OCI-LY3 (cell line): ENCODE results near the gene RC3H2.
"Not testable (repeated sequence)": the region's sequence is repeated elsewhere in the genome, so short reads cannot be mapped to it uniquely, and the experiment has no call there.

Experiments used
- H2AFZ ChIP-seq: fragments of 200-600, 300-600 bp; shearing (Covaris generic); 2 replicates; pipeline ENCODE4 v1.6.0; 2014; ENCODE audit warnings: antibody characterized with exemption, low read depth, low read length
- H3K27ac ChIP-seq: fragments of 200-600, 300-600 bp; sonication (generic); 2 replicates; pipeline ENCODE4 v1.5.1; 2014; ENCODE audit warnings: mild to moderate bottlenecking, low read length, moderate library complexity, mixed read lengths
- H3K27me3 ChIP-seq: fragments of 200-600, 300-600 bp; sonication (generic); 2 replicates; pipeline ENCODE4 v1.6.1; 2014; ENCODE audit warnings: low read depth, low read length, mixed read lengths
- H3K36me3 ChIP-seq: fragments of 200-600, 300-600 bp; sonication (generic); replicated peaks from 2 replicates; pipeline ENCODE3; 2014; ENCODE audit warnings: low read depth, low read length, mixed read lengths
- H3K4me1 ChIP-seq: fragments of 300-600, 200-600 bp; sonication (generic); 2 replicates; pipeline ENCODE4 v1.6.1; 2014; ENCODE audit warnings: low read length, mixed read lengths
- H3K4me2 ChIP-seq: fragments of 200-600, 300-600 bp; sonication (generic); 2 replicates; pipeline ENCODE4 v1.6.1; 2014; ENCODE audit warnings: low read length, mixed read lengths
- H3K4me3 ChIP-seq: fragments of 300-600, 200-600 bp; sonication (generic); 2 replicates; pipeline ENCODE4 v1.5.1; 2014; ENCODE audit warnings: antibody characterized with exemption, mild to moderate bottlenecking, low read length, moderate library complexity
- H3K79me2 ChIP-seq: fragments of 300-600, 200-600 bp; shearing (Covaris generic); 2 replicates; pipeline ENCODE4 v1.6.1; 2014; ENCODE audit warnings: mild to moderate bottlenecking, low read length, mixed read lengths
- H3K9ac ChIP-seq: fragments of 300-600, 200-600 bp; shearing (Covaris generic); 2 replicates; pipeline ENCODE4 v1.6.0; 2014; ENCODE audit warnings: mild to moderate bottlenecking, low read length, moderate library complexity
- H3K9me3 ChIP-seq: fragments of 200-600, 300-600 bp; shearing (Covaris generic); 2 replicates; pipeline ENCODE4 v1.6.1; 2014; ENCODE audit warnings: low read length, mixed read lengths; ENCODE audit not compliant: insufficient read depth
- H4K20me1 ChIP-seq: fragments of 200-600, 300-600 bp; sonication (generic); 2 replicates; pipeline ENCODE4 v1.6.1; 2016; ENCODE audit warnings: low read length, mixed read lengths; ENCODE audit not compliant: insufficient read depth
- EZH2phosphoT487 ChIP-seq: fragments of 200-600 bp; shearing (Covaris generic); IDR thresholded peaks from 2 replicates; pipeline ENCODE4 v1.6.1; 2018; ENCODE audit warnings: antibody characterized with exemption, mixed run types, low read depth
- TF ChIP-seq, protein P1 (sequence below): fragments of 200-600, 300-600 bp; sonication (generic); IDR thresholded peaks from 2 replicates; pipeline ENCODE4 v1.5.1; 2014; ENCODE audit warnings: antibody characterized with exemption, low read length, low read depth

Gene RC3H2

DNA sequence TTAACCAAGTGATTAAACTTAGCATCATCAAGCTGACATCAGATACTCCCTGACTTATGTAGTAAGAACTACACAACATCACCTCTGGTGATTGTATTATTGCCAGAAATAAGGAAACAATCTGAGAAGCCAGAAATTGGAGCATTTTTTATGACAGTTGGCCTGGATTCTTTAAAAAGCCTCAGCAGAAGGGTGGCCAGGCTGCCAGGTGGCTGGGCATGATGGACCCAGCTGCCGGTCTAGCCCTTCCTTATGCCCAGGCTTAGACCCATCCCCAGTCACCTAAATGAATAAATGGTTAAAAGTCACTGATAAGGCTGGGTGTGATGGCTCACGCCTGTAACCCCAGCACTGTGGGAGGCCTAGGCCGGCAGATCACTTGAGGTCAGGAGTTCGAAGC is 92.4 kb downstream of the RC3H2 start:
- Histone ChIP-seq H3K9ac (no peak overlapping the region), H3K4me1 (no peaks in the 10 kb centered on the region), H3K4me2 (no peak overlapping the region), H3K27ac (no peak overlapping the region), H3K36me3 (no peaks in the 10 kb centered on the region), H3K79me2 (no peaks in the 10 kb centered on the region), H3K9me3 (no peaks in the 10 kb centered on the region), H3K27me3 (no peaks in the 10 kb centered on the region), H4K20me1 (no peaks in the 10 kb centered on the region), H2AFZ (no peak overlapping the region), H3K4me3 (no peak overlapping the region)
- no peak for TF ChIP-seq EZH2phosphoT487
- TF ChIP-seq, protein P1, sequence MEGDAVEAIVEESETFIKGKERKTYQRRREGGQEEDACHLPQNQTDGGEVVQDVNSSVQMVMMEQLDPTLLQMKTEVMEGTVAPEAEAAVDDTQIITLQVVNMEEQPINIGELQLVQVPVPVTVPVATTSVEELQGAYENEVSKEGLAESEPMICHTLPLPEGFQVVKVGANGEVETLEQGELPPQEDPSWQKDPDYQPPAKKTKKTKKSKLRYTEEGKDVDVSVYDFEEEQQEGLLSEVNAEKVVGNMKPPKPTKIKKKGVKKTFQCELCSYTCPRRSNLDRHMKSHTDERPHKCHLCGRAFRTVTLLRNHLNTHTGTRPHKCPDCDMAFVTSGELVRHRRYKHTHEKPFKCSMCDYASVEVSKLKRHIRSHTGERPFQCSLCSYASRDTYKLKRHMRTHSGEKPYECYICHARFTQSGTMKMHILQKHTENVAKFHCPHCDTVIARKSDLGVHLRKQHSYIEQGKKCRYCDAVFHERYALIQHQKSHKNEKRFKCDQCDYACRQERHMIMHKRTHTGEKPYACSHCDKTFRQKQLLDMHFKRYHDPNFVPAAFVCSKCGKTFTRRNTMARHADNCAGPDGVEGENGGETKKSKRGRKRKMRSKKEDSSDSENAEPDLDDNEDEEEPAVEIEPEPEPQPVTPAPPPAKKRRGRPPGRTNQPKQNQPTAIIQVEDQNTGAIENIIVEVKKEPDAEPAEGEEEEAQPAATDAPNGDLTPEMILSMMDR: no peak

DNA sequence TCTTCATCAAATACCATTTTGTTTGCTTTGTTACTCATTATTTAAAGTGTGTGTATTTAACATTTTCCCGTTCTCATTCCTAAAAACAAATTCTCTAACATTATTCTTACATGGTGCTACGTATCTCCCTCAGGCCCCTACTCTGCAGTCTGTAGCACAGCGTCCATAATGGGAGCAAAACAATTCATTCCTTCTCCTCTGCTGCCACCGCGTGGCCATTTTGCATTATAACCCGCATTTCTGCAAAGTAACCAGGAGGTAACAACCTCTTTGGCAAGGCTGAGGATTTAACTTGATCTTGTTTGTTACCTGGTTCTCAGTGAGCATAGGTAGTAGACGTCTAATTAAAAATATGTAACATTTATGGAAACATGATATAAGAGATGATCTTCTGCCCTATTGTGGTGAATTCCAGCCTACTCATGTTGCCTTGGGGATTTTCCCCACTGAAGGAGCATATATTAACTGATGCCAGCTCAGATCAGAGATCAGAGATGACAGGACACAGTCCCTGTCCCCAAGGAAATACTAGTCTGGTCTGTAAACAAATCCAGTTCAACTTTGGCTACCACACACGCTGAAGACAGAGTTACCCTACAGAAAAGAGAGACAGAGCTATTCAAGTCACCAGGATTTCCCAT is 94.7 kb downstream of the RC3H2 start:
- peak overlapping the region; percentile 51; the same call in 1 of the 2 replicates for H2AFZ ChIP-seq
- no peaks in the 10 kb centered on the region for H3K4me1 ChIP-seq
- H4K20me1 ChIP-seq: no peaks in the 10 kb centered on the region
- no peak overlapping the region for H3K27ac ChIP-seq
- H3K4me3 ChIP-seq: no peak overlapping the region
- H3K36me3 ChIP-seq: no peaks in the 10 kb centered on the region
- peak overlapping the region; percentile 35; the same call in 1 of the 2 replicates for H3K4me2 ChIP-seq
- no peaks in the 10 kb centered on the region for H3K27me3 ChIP-seq
- TF ChIP-seq, protein P1: peak; percentile 87
- no peak for TF ChIP-seq EZH2phosphoT487
- H3K79me2 ChIP-seq: no peaks in the 10 kb centered on the region
- H3K9ac ChIP-seq: no peak overlapping the region
- no peaks in the 10 kb centered on the region for H3K9me3 ChIP-seq

DNA sequence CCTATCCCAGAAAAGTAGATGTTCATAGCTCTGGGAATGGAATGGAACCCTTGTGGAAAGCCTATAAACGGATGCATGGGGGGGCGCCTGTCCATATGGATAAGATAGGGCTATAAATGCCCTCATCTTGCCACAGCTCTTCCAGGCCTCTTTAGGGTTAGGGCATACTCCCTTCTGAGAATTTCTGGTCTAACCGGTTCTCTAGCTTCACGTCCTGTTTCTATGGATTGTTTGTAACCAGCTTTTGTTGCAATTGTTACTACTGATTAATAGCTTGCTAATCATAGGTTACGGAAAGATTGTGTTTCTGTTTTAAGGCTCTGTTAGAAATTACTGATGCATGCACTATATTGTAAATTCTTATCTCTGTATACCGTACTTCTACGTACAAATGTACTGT is 95.9 kb downstream of the RC3H2 start:
- H3K9me3 ChIP-seq, H3K9ac ChIP-seq, H2AFZ ChIP-seq, H3K4me3 ChIP-seq, H3K27me3 ChIP-seq, H3K27ac ChIP-seq, H3K79me2 ChIP-seq, H3K4me2 ChIP-seq, H3K4me1 ChIP-seq, H3K36me3 ChIP-seq, H4K20me1 ChIP-seq: not testable (repeated sequence)

DNA sequence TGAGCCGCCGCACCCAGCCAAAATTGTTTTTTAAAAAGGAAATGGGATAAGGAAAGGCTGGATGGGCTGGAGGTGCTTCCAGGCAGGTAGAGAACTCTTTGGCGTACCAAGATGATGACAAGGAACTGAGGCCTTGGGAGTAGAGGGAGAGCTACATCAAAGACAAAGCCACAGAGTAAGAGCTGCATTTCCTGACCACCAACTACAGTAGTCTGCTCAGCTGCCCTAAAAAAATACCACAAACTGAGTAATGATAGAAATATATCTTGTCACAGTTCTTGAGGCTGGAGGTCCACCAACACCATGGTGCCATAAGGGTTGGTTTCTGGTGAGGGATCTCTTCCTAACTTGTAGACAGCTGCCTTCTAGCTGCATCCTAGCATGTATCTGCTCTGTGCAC is 97.0 kb downstream of the RC3H2 start:
- no peaks in the 10 kb centered on the region for H3K36me3 ChIP-seq
- H3K79me2 ChIP-seq: no peaks in the 10 kb centered on the region
- no peak for TF ChIP-seq EZH2phosphoT487
- TF ChIP-seq, protein P1: no peak
- no peaks in the 10 kb centered on the region for H3K9me3 ChIP-seq
- no peak overlapping the region for H3K4me3 ChIP-seq
- H3K4me1 ChIP-seq: no peaks in the 10 kb centered on the region
- no peak overlapping the region for H3K9ac ChIP-seq
- H3K27ac ChIP-seq: no peak overlapping the region
- no peaks in the 10 kb centered on the region for H4K20me1 ChIP-seq
- no peak overlapping the region for H2AFZ ChIP-seq
- no peak overlapping the region for H3K4me2 ChIP-seq
- H3K27me3 ChIP-seq: no peaks in the 10 kb centered on the region
